Stimulated activated CD8-positive, alpha-beta memory T cell treated with anti-CD3 and anti-CD28 coated beads, Interleukin-7, amount 100 ng/mL, for 48 hours (primary cell): ENCODE measurements around the gene STOX2.

ENCODE experiments used
- DNase-seq, 2 donors: peaks; one replicate each; pipeline ENCODE4 v3.0.0-alpha.2; 2020; ENCODE audit warnings: low read depth in 1 of 2; ENCODE audit errors: extremely low read depth in 1 of 2

Gene STOX2

GRCh38 chr4:183887351-183887750 is 17.8 kb upstream of the STOX2 start:
- no peak for DNase-seq

GRCh38 chr4:183888564-183888963 is 16.5 kb upstream of the STOX2 start:
- no peak for DNase-seq

GRCh38 chr4:183889190-183889589 is 15.9 kb upstream of the STOX2 start:
- DNase-seq, result no peak

GRCh38 chr4:183897193-183897592 is 7.9 kb upstream of the STOX2 start:
- no peak for DNase-seq

GRCh38 chr4:183898456-183898855 is 6.7 kb upstream of the STOX2 start:
- DNase-seq, result no peak

- DNase-seq, result no peak
Measured at GRCh38 chr4:183903021-183903760, 1.9 kb upstream of the STOX2 start.

- no peak for DNase-seq
Measured at GRCh38 chr4:183905593-183906488, 734 bp downstream of the STOX2 start.

- no peak for DNase-seq
Measured at GRCh38 chr4:183906489-183906738, 1.3 kb downstream of the STOX2 start.

- no peak for DNase-seq
Measured at GRCh38 chr4:183906739-183907651, 1.9 kb downstream of the STOX2 start.

- DNase-seq, result no peak
Measured at GRCh38 chr4:183907871-183908683, 3.0 kb downstream of the STOX2 start.

- DNase-seq, result no peak
Measured at GRCh38 chr4:183909187-183909586, 4.1 kb downstream of the STOX2 start.

- no peak for DNase-seq
Measured at GRCh38 chr4:183909801-183910200, 4.7 kb downstream of the STOX2 start.

- no peak for DNase-seq
Measured at GRCh38 chr4:183912585-183912984, 7.5 kb downstream of the STOX2 start.

GRCh38 chr4:183915976-183916375 is 10.9 kb downstream of the STOX2 start:
- no peak for DNase-seq

GRCh38 chr4:183918696-183919095 is 13.6 kb downstream of the STOX2 start:
- no peak for DNase-seq

GRCh38 chr4:183919141-183919540 is 14.0 kb downstream of the STOX2 start:
- no peak for DNase-seq

- no peak for DNase-seq
Measured at GRCh38 chr4:183920512-183920911, 15.4 kb downstream of the STOX2 start.

- no peak for DNase-seq
Measured at GRCh38 chr4:183921335-183921734, 16.2 kb downstream of the STOX2 start.

GRCh38 chr4:183924362-183925044 is 19.4 kb downstream of the STOX2 start:
- no peak for DNase-seq

- DNase-seq, result no peak
Measured at GRCh38 chr4:183926950-183927349, 21.8 kb downstream of the STOX2 start.
